ENCODE data around the gene ERVH48-1. TPM values are rescaled to one million over a fixed set of nuclear protein-coding genes. Genes with fewer than 3 reads are reported as not detected.

The ERVH48-1 gene
- total RNA-seq (under 1 TPM in 1 of 2 donors, not detected in 1; 0.19 TPM), polyA plus RNA-seq (under 1 TPM in 1 of 2 donors, not detected in 1; 0.03 TPM)

DNA sequence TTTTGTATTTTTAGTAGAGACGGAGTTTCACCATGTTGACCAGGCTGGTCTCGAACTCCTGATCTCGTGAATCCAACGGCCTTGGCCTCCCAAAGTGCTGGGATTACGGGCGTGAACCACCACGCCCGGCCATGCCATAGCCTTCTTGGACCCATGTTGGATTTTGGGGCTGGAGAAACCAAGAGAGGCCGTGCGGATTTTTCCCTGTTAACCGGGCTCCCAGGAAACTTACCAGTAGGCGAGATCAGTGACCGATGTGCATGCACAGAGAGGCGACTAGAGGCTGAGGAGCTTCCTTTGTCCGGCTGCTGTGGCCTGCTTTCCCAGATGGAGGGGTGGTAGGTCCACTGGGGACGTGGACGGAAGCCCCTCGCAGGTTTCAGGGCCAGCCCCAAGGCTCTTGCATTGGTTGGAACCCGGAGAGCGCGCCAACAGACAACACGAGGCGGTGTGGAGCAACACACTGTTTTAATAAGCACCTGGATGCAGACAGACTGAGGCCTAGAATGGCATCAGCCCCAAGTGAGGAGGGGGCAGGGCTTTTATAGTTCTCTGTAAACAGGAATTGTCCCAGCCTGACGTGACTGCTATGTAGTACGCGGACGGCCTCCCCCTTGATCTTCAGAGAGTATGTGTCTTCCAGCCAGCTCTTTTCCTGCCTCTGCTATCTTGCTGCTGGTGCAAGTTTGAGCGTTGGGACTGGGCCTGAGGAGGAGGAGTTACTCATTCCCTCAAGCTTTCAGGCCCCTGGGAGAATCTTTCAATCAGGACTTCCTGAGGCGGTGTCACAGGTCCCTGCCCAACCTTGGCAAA, at the start of gene ERVH48-1:
Gene ERVH48-1, minus strand, starts transcription at position 517 of the 813 bp plus-strand sequence. CDS start 6,624 bp downstream, outside the sequence.
- H3K27me3 ChIP-seq (ENCODE audit: control insufficient read depth in 4 of 4, insufficient read depth in 4 of 4, low read length in 3 of 4) = no peaks in the 10 kb centered on the region
- H3K27ac ChIP-seq (ENCODE audit: low read depth in 1 of 2, low read length in 2 of 2) = no peak within 1 kb of the TSS
- no peaks in the 10 kb centered on the region for H3K9me3 ChIP-seq (ENCODE audit: control insufficient read depth in 4 of 4, low read length in 3 of 4)
- peaks cover 0 to 9% (median 2%) of the 10 kb centered on the region in 4 donors for H3K4me1 ChIP-seq (ENCODE audit: control insufficient read depth in 4 of 4, insufficient read depth in 4 of 4, low read length in 3 of 4)
- H3K4me3 ChIP-seq (ENCODE audit: low read depth in 1 of 3, low read length in 3 of 3) = no peak within 1 kb of the TSS
- no peaks in the 10 kb centered on the region for H3K36me3 ChIP-seq (ENCODE audit: control insufficient read depth in 4 of 4, insufficient read depth in 3 of 4, low read depth in 1 of 4, low read length in 3 of 4)
- no peak for DNase-seq (ENCODE audit: low spot score)
- TF ChIP-seq, protein P1, sequence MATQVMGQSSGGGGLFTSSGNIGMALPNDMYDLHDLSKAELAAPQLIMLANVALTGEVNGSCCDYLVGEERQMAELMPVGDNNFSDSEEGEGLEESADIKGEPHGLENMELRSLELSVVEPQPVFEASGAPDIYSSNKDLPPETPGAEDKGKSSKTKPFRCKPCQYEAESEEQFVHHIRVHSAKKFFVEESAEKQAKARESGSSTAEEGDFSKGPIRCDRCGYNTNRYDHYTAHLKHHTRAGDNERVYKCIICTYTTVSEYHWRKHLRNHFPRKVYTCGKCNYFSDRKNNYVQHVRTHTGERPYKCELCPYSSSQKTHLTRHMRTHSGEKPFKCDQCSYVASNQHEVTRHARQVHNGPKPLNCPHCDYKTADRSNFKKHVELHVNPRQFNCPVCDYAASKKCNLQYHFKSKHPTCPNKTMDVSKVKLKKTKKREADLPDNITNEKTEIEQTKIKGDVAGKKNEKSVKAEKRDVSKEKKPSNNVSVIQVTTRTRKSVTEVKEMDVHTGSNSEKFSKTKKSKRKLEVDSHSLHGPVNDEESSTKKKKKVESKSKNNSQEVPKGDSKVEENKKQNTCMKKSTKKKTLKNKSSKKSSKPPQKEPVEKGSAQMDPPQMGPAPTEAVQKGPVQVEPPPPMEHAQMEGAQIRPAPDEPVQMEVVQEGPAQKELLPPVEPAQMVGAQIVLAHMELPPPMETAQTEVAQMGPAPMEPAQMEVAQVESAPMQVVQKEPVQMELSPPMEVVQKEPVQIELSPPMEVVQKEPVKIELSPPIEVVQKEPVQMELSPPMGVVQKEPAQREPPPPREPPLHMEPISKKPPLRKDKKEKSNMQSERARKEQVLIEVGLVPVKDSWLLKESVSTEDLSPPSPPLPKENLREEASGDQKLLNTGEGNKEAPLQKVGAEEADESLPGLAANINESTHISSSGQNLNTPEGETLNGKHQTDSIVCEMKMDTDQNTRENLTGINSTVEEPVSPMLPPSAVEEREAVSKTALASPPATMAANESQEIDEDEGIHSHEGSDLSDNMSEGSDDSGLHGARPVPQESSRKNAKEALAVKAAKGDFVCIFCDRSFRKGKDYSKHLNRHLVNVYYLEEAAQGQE (IDR thresholded peaks at IDR 0.05) = no peak
- TF ChIP-seq RXRA (IDR thresholded peaks at IDR 0.05) (no peak), SP1 (IDR thresholded peaks at IDR 0.05) (no peak), HNF4G (IDR thresholded peaks at IDR 0.05) (no peak), EGR1 (IDR thresholded peaks at IDR 0.05; ENCODE audit: low read depth in 2 of 2) (no peak), HNF4A (conservative IDR thresholded peaks at IDR 0.05) (no peak), TAF1 (conservative IDR thresholded peaks at IDR 0.05) (no peak)
- TF ChIP-seq, protein P2, sequence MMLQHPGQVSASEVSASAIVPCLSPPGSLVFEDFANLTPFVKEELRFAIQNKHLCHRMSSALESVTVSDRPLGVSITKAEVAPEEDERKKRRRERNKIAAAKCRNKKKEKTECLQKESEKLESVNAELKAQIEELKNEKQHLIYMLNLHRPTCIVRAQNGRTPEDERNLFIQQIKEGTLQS (IDR thresholded peaks at IDR 0.05) = no peak
- no peak within 1 kb of the TSS for H3K9ac ChIP-seq (ENCODE audit: low read depth in 1 of 2, low read length in 2 of 2)
- WGBS = 91% methylated on average over 29 of the region's 29 CpGs

DNA sequence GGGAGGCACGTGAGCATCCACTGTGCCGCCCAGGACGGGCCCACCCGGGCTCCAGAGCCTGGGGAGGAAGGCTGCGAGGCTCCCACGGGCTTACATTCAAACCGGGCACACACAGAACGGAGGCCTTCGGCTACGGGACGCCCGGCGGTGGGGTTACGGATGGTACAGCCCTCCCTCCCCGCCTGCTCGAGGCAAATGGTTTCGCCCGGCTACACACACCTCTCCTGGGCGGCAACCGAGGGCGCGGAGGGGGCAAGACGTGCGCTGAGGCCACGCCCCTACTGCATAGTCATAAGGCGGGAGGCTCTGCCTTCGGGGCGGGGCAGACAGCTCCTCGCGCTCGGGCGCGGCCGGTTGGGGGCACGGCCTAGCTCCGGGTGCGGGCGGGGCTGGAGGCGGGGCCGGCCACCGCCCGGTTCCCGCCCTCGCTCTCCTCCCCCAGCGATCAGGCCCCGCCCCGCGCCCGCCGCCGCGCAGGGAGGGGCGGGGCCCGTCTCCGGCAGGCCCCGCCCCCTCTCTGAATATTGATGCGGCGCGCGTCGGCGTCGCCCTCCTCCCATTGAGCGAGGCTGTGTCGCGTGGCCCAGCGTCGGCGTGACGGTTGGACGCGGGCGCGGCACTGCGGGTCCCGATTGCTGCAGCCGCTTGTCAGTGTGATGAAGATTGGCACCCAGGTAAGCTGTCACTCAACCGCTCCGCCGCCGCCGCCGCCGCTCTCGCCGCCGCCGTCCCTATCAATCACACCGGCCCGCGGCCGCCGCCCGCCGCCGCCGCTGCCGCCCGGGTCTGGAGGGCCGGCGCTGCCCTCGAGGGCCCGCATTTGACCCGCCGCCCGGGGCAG, 48.8 kb upstream of the ERVH48-1 start, which contains the start of gene PKNOX1:
Gene PKNOX1, plus strand, starts transcription at position 572 of the 841 bp plus-strand sequence. CDS start 29,820 bp downstream, outside the sequence.
- Histone ChIP-seq H3K4me3 (ENCODE audit: low read depth in 1 of 3, low read length in 3 of 3) (peak within 1 kb of the TSS; percentile 75 to 87 (median 79)), H3K9me3 (ENCODE audit: control insufficient read depth in 4 of 4, low read length in 3 of 4) (no peaks in the 10 kb centered on the region), H3K9ac (ENCODE audit: low read depth in 1 of 2, low read length in 2 of 2) (peak within 1 kb of the TSS; percentile 94 to 98), H3K4me1 (ENCODE audit: control insufficient read depth in 4 of 4, insufficient read depth in 4 of 4, low read length in 3 of 4) (peaks cover 5 to 20% (median 10%) of the 10 kb centered on the region in 4 donors), H3K27ac (ENCODE audit: low read depth in 1 of 2, low read length in 2 of 2) (peak within 1 kb of the TSS; percentile 89 to 97), H3K27me3 (ENCODE audit: control insufficient read depth in 4 of 4, insufficient read depth in 4 of 4, low read length in 3 of 4) (no peaks in the 10 kb centered on the region), H3K36me3 (ENCODE audit: control insufficient read depth in 4 of 4, insufficient read depth in 3 of 4, low read depth in 1 of 4, low read length in 3 of 4) (peaks cover 0 to 4% (median 0%) of the 10 kb centered on the region in 4 donors)
- peak; percentile 97 for DNase-seq (ENCODE audit: low spot score)
- WGBS = under 1% methylated on average over 106 of the region's 106 CpGs
- no peak for TF ChIP-seq FOXA2 (IDR thresholded peaks at IDR 0.05)
- TF ChIP-seq JUND (IDR thresholded peaks at IDR 0.05) = no peak
- TF ChIP-seq TAF1 (conservative IDR thresholded peaks at IDR 0.05) = no peak
- TF ChIP-seq RXRA (IDR thresholded peaks at IDR 0.05) = peak; percentile 45 to 71
- TF ChIP-seq, protein P3, sequence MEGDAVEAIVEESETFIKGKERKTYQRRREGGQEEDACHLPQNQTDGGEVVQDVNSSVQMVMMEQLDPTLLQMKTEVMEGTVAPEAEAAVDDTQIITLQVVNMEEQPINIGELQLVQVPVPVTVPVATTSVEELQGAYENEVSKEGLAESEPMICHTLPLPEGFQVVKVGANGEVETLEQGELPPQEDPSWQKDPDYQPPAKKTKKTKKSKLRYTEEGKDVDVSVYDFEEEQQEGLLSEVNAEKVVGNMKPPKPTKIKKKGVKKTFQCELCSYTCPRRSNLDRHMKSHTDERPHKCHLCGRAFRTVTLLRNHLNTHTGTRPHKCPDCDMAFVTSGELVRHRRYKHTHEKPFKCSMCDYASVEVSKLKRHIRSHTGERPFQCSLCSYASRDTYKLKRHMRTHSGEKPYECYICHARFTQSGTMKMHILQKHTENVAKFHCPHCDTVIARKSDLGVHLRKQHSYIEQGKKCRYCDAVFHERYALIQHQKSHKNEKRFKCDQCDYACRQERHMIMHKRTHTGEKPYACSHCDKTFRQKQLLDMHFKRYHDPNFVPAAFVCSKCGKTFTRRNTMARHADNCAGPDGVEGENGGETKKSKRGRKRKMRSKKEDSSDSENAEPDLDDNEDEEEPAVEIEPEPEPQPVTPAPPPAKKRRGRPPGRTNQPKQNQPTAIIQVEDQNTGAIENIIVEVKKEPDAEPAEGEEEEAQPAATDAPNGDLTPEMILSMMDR (IDR thresholded peaks at IDR 0.05; ENCODE audit: low read depth, low read length, missing input control) = no peak
- peak in 1 of 2 donors; percentile 45 for TF ChIP-seq RAD21 (IDR thresholded peaks at IDR 0.05)
- TF ChIP-seq, protein P2 (IDR thresholded peaks at IDR 0.05) = no peak
- TF ChIP-seq, protein P1 (IDR thresholded peaks at IDR 0.05) = no peak
- peak; percentile 42 for TF ChIP-seq YY1 (IDR thresholded peaks at IDR 0.05)
- TF ChIP-seq HNF4G (IDR thresholded peaks at IDR 0.05) = no peak
- peak; percentile 84 for TF ChIP-seq SP1 (IDR thresholded peaks at IDR 0.05)
- TF ChIP-seq, protein P4, sequence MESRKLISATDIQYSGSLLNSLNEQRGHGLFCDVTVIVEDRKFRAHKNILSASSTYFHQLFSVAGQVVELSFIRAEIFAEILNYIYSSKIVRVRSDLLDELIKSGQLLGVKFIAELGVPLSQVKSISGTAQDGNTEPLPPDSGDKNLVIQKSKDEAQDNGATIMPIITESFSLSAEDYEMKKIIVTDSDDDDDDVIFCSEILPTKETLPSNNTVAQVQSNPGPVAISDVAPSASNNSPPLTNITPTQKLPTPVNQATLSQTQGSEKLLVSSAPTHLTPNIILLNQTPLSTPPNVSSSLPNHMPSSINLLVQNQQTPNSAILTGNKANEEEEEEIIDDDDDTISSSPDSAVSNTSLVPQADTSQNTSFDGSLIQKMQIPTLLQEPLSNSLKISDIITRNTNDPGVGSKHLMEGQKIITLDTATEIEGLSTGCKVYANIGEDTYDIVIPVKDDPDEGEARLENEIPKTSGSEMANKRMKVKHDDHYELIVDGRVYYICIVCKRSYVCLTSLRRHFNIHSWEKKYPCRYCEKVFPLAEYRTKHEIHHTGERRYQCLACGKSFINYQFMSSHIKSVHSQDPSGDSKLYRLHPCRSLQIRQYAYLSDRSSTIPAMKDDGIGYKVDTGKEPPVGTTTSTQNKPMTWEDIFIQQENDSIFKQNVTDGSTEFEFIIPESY (IDR thresholded peaks at IDR 0.05) = peak; percentile 24
- peak in 1 of 2 donors; percentile 16 for TF ChIP-seq GABPA (IDR thresholded peaks at IDR 0.05 in 1 of 2, conservative IDR thresholded peaks at IDR 0.05 in 1 of 2)
- TF ChIP-seq HNF4A (conservative IDR thresholded peaks at IDR 0.05) = peak in 1 of 2 donors; percentile 12
- TF ChIP-seq FOXA1 (IDR thresholded peaks at IDR 0.05) = no peak

Measured in liver (tissue), 9 donors.